ENCODE data around the gene LDHD. TPM values are rescaled to one million over a fixed set of nuclear protein-coding genes. Genes with fewer than 3 reads are reported as not detected.

LDHD gene
- total RNA-seq, 1 donor from 2014 or later = 10.2 TPM

DNA sequence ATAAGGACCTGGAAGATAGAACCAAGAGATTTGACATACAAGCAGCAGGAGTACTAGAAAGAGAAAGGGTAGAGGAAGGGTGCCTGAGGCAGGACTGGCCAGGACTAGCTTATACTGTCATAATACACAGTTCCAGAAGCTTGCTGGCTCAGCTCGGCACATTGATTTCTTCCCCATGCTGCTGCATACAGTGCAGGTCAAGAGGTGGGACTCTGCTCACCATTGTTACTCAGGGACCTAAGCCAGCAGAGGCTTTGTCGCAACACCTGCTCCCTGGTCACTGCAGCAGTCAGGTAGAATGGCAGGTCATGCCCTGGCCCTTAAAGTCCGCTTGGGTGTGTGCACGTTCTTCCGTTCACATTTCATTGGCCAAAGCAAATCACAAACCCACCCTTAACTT lies 32.8 kb downstream of the LDHD start:
- no peak for DNase-seq (ENCODE audit: low spot score)

DNA sequence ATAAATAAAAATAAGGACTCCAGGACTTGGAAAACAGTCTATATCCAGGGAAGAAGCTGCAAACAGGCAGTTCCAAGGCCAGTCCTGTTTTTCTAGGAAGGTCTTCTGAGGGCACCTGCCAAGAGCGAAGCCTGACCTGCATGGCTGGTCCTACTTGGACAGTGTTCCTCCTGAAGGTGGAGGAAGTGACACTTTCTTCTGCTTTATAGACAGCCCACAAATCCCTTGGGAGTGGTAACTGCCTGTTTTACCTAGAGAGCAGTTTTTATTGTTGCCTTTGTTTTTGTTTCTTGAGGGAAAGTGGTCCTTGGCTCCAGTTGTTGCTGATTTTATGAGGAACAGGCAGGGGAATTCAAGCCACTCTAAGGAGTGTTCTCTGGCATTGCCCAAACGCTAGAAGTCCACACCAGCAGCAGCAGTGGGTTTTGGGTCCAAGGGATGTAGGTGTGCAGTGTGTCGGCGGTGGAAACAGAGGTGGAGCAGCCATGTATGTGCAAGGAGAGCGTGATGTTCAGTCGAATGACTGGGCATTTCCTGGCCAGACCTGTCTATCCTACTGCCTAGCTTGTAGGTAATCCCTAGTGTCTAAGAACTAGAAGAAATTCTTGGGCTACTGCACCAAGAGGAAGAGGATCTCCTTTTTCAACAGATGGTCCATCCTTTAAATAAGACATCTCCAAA lies 35.3 kb downstream of the LDHD start:
- no peak for DNase-seq (ENCODE audit: low spot score)

DNA sequence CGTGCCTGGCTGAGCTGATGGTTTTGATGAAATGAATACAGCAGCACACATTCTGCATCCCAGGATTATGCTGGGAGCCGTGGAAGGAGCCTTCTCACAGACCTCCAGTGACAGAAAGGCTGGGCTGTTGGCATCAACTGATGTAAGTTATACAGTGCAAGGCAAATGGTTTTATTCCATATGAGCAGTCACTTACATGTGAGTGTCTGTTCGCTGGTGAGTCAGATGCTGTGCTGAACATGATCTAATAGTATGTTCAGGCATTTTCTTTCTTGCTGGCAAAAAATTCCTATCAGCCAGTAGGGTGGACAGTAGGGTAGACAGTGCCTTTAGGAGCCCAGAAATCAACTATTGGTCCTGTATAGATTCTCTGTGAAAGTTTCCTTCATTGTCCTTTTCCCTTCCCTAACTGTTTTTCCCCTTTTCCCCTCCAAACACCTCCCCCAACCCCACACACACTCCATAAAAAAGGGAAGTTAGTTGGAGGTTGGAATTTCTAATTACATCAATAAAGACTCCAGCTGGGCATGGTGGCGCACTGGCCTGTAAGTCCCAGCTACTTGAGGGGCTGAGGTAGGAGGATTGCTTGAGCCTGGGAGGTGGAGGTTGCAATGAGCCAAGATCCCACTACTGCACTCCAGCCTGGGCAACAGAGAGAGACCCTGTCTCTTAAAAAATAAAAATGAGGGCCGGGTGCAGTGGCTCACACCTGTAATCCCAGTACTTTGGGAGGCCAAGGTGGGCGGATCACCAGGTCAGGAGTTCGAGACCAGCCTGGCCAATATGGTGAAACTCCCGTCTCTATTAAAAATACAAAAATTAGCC lies 36.2 kb downstream of the LDHD start:
- DNase-seq (ENCODE audit: low spot score) = no peak

GRCh38 chr16:75079346-75079926 lies 37.1 kb downstream of the LDHD start:
- DNase-seq (ENCODE audit: low spot score) = no peak

GRCh38 chr16:75078886-75079285 lies 37.7 kb downstream of the LDHD start:
- no peak for DNase-seq (ENCODE audit: low spot score)

GRCh38 chr16:75075688-75076268 lies 40.8 kb downstream of the LDHD start:
- DNase-seq (ENCODE audit: low spot score) = no peak

GRCh38 chr16:75074920-75075687 lies 41.5 kb downstream of the LDHD start:
- DNase-seq (ENCODE audit: low spot score) = no peak

DNA sequence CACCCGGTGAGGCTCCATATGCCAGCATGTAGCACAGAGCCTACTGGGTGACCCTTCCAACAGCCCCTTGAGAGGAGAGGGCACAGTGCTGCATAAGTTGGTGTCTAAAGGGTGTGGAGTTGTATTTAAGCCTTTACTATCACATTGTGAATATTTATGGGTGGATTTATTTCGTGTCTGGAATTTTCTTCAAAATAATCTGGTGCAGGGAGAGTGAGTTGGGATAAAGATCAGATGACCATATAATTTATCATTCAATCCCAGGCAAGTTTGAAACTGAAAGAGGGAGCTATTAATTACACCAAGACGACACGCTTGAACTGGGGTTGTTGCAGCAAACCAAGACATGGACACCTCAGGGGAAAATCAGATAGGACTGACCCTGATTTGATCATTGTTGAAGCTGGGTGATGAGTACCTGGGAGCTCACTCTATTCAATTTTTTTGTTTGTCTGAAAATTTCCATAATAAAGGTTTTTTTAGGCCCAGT lies 42.2 kb downstream of the LDHD start:
- DNase-seq (ENCODE audit: low spot score) = no peak

DNA sequence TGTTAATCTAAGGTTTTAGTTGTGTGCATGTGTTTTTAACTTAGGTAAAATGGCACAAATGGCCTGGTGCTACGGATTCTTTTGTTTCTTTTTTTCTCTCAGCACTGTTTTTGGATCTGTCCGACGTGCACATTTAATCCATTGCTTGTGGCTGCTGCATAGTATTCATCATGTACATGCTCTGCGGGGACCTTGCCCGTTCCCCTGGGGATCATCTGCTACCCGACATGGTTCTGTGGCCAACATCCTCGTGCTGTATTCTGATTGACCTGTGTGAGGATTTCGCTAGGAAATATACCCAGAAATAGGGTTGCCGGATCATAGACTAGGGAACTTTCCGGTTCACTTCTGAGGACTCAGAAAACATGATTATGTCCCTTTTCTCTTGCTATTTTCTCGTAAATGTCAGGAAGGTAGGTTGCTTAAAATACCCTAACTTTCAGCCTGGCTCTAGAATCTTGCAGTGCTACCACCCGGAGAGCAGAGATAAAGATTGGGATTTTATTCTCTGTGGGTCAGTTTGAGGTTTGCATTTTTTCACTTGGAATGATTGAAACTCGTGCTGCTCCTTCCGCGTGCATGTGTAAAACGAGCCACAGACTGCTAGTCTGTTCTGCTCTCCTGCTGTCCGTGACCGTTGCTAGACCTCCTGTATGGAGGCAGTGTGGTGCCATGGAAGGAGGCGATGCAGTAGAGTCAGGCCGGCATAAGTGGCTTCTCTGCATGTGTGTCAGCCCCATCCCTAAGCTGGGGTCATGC lies 42.9 kb downstream of the LDHD start:
- no peak for DNase-seq (ENCODE audit: low spot score)

- no peak for DNase-seq (ENCODE audit: low spot score)
These were observed 44.2 kb downstream of the LDHD start for GRCh38 chr16:75072239-75072947.

DNA sequence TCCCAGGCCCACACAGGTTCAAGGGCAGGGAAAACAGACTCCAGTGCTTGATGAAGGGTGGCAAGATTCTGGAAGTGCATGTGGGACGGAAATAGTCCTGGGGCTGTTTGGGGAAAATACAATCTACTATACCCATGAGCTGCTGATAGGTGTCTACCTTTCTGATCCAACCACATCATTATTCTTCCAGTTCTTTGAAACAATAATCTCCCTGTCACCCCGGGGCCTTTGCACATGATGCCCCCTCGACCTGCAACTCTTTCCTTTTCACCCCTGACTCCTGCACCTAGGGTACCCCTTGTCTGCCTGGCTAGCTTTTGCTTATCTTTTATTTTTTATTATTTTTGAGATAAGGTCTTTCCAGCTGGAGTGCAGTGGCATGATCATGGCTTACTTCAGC lies 45.0 kb downstream of the LDHD start:
- DNase-seq (ENCODE audit: low spot score) = no peak

GRCh38 chr16:75070012-75070841 lies 46.4 kb downstream of the LDHD start:
- no peak for DNase-seq (ENCODE audit: low spot score)

GRCh38 chr16:75068085-75069031 lies 48.2 kb downstream of the LDHD start:
- no peak for DNase-seq (ENCODE audit: low spot score)

GRCh38 chr16:75066861-75067447 lies 49.6 kb downstream of the LDHD start:
- DNase-seq (ENCODE audit: low spot score) = no peak

DNA sequence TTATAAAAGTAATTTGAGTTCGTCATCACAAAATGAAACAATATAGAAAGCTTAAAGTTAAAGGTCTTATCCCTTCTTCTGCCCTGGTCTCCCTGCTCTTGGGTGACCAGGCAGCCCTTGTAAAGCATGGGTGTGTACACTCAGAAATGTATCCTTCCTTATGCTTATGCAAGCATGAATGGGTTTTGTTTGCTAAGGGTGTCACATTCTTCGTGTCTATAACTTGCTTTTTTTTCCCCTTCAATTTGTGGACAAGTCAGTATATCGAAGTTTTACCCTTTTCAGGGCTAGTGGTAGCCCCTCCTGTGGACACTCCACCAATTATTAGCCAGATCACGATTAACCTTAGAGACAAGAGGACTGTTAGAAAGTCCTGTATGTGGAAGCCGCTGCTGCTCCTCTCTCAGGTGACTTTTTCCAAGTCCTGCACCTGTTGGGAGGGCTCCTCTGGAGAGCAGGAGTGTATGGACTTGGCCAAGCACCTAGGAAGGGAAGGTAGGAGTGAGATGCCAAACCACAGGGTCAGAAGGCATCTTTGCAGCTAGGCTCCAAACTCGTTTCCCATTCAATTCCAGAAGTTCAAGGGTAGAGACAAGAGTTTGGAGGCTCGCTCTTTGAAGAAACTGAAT lies 50.9 kb downstream of the LDHD start:
- no peak for DNase-seq (ENCODE audit: low spot score)

GRCh38 chr16:75065149-75065505 lies 51.5 kb downstream of the LDHD start:
- DNase-seq (ENCODE audit: low spot score) = no peak

Data from mesenteric fat pad (tissue), 1 donor.